Endothelial cell of umbilical vein (primary cell): Measurements from ENCODE around the gene TMEM135. TPM values are rescaled to one million over a fixed set of nuclear protein-coding genes. Genes with fewer than 3 reads are reported as not detected.

Source experiments
- BruUV-seq: library from RNA; stranded (reverse); fragments of 400-500 nt; replicated peaks from 2 replicates; lab custom pipeline; 2021; lab: Mats Ljungman, UMichigan
- CTCF ChIA-PET: fragments of 300-600, 350-600 bp; sonication (Branson Sonifier 250); formaldehyde crosslinking; loops from one replicate; lab custom pipeline; 2021; ENCODE audit warnings: antibody characterized with exemption, inconsistent platforms; lab: Charles Lee
- POLR2A ChIA-PET: fragments of 300-600, 350-600 bp; sonication (Branson Sonifier 250); formaldehyde crosslinking; loops from one replicate; lab custom pipeline; 2021; ENCODE audit warnings: antibody characterized with exemption, inconsistent platforms; lab: Charles Lee
- DNase-seq: peaks from one replicate; pipeline ENCODE4 v3.0.0-alpha.2; 2011; ENCODE audit warnings: low read depth, low spot score
- FAIRE-seq: peaks from 2 replicates; lab custom pipeline; 2011; peaks lifted over from hg19 to GRCh38; lab: Jason Lieb, UNC
- H2AFZ ChIP-seq: 2 replicates; pipeline ENCODE4 v1.6.0; 2012; ENCODE audit warnings: low read depth, low read length, control low read depth, inconsistent platforms
- H3K27ac ChIP-seq: 2 replicates; pipeline ENCODE4 v1.5.1; 2011; ENCODE audit warnings: low read depth, mild to moderate bottlenecking, control low read depth, low read length, moderate library complexity; ENCODE audit not compliant: insufficient read depth
- H3K27me3 ChIP-seq, 2 experiments: 2 replicates each; pipeline versions ENCODE4 v1.6.0 to v1.6.1; 2011; ENCODE audit warnings: low read length in 2 of 2, mixed read lengths in 1 of 2; ENCODE audit not compliant: control insufficient read depth in 2 of 2, insufficient read depth in 2 of 2
- H3K36me3 ChIP-seq, 2 experiments: 2 replicates in 1 of 2; 3 replicates in 1 of 2; pipeline ENCODE4 v1.5.1; 2011; ENCODE audit warnings: low read length in 2 of 2, mild to moderate bottlenecking in 1 of 2, moderate library complexity in 1 of 2; ENCODE audit not compliant: control insufficient read depth in 2 of 2, insufficient read depth in 2 of 2; ENCODE audit errors: extremely low read depth in 1 of 2
- H3K4me1 ChIP-seq: 3 replicates; pipeline ENCODE4 v1.5.1; 2011; ENCODE audit warnings: mild to moderate bottlenecking, low read length; ENCODE audit not compliant: control insufficient read depth, insufficient read depth; ENCODE audit errors: extremely low read depth
- H3K4me2 ChIP-seq: 2 replicates; pipeline ENCODE4 v1.6.1; 2011; ENCODE audit warnings: low read length, control low read depth, mixed read lengths; ENCODE audit not compliant: insufficient read depth
- H3K4me3 ChIP-seq, 3 experiments: fragments of 200-600 bp in 1 of 3; sonication (generic), shearing (Covaris generic) in 1 of 3; replicated peaks in 1 of 3; 2 replicates each; pipeline ENCODE4 v1.5.1; 2011 to 2016; ENCODE audit warnings: control low read depth in 3 of 3, low read length in 3 of 3, mild to moderate bottlenecking in 2 of 3, inconsistent platforms in 1 of 3, low read depth in 1 of 3, moderate library complexity in 1 of 3; ENCODE audit not compliant: insufficient read depth in 1 of 3
- H3K79me2 ChIP-seq: 2 replicates; pipeline ENCODE4 v1.6.0; 2012; ENCODE audit warnings: low read length, inconsistent platforms; ENCODE audit not compliant: control insufficient read depth, insufficient read depth
- H3K9ac ChIP-seq: replicated peaks from 2 replicates; pipeline ENCODE3; 2011; ENCODE audit warnings: low read length, control low read depth; ENCODE audit not compliant: insufficient read depth; ENCODE audit errors: extremely low read depth
- H3K9me1 ChIP-seq: replicated peaks from 3 replicates; pipeline ENCODE4 v1.6.0; 2011; ENCODE audit warnings: mild to moderate bottlenecking, low read length; ENCODE audit not compliant: control insufficient read depth, insufficient read depth; ENCODE audit errors: extremely low read depth
- H3K9me3 ChIP-seq: replicated peaks from 2 replicates; pipeline ENCODE4 v1.5.1; 2012; ENCODE audit warnings: low read length, inconsistent platforms; ENCODE audit not compliant: control insufficient read depth, insufficient read depth
- H4K20me1 ChIP-seq: replicated peaks from 2 replicates; pipeline ENCODE3; 2011; ENCODE audit warnings: mild to moderate bottlenecking, low read length; ENCODE audit not compliant: control insufficient read depth, insufficient read depth; ENCODE audit errors: extremely low read depth
- EZH2 ChIP-seq: IDR thresholded peaks from 2 replicates; pipeline ENCODE4 v1.6.1; 2012; ENCODE audit warnings: borderline replicate concordance, low read depth, mild to moderate bottlenecking, moderate library complexity, low read length, inconsistent platforms; ENCODE audit not compliant: severe bottlenecking
- FOS ChIP-seq: IDR thresholded peaks from 2 replicates; pipeline ENCODE4 v1.6.1; 2011; ENCODE audit warnings: mild to moderate bottlenecking, low read length, moderate library complexity, borderline replicate concordance; ENCODE audit not compliant: insufficient read depth
- GATA2 ChIP-seq: IDR thresholded peaks from 2 replicates; pipeline ENCODE4 v1.7.0; 2011; ENCODE audit warnings: low read depth, mild to moderate bottlenecking, moderate library complexity, mixed read lengths, low read length; ENCODE audit not compliant: insufficient read length, insufficient read depth
- JUN ChIP-seq: IDR thresholded peaks from 2 replicates; pipeline ENCODE4 v1.6.1; 2011; ENCODE audit warnings: borderline replicate concordance, low read depth; ENCODE audit not compliant: insufficient read length, insufficient read depth
- MYC ChIP-seq: IDR thresholded peaks from one replicate; pipeline ENCODE4 v1.6.1; 2011; ENCODE audit warnings: mild to moderate bottlenecking, low read depth, low read length
- POLR2A ChIP-seq: IDR thresholded peaks from 2 replicates; pipeline ENCODE4 v1.6.1; 2012; ENCODE audit warnings: low read depth, mild to moderate bottlenecking, control low read depth, low read length
- POLR2AphosphoS5 ChIP-seq: IDR thresholded peaks from 2 replicates; pipeline ENCODE4 v1.6.1; 2012; ENCODE audit warnings: low read depth, mild to moderate bottlenecking, control low read depth, low read length, moderate library complexity; ENCODE audit not compliant: insufficient read depth
- dilution Hi-C: fragments of 300-500 bp; cut with MboI; formaldehyde crosslinking; loops from one replicate; pipeline ENCODE4 v1.15.0; 2019; ENCODE audit warnings: low sequenced_read_pairs; ENCODE audit not compliant: extremely low pct_ligation_motif_present
- intact Hi-C: fragments of 100-400 bp; cut with micrococcal nuclease; formaldehyde crosslinking; loops from one replicate; pipeline ENCODE4 v1.10.0; 2022
- polyA plus RNA-seq, 4 experiments: library from polyadenylated mRNA; depleted of rRNA in 3 of 4; stranded (reverse) in 3 of 4; unstranded in 1 of 4; fragments of >200 nt; gene quantifications; 2 replicates each; pipeline versions ENCODE4 v1.2.1 to v1.2.3, GENCODE V29; 2011 to 2012; ENCODE audit warnings: missing spikeins in 1 of 4
- total RNA-seq: library from RNA; stranded (reverse); gene quantifications from 2 replicates; pipeline ENCODE4 v1.2.3, GENCODE V29; 2021
- TF ChIP-seq, protein P1 (sequence below): IDR thresholded peaks from 2 replicates; pipeline ENCODE4 v1.6.1; 2011; ENCODE audit not compliant: insufficient read depth, insufficient read length
- TF ChIP-seq, protein P2 (sequence below), 2 donors: IDR thresholded peaks; 1 replicate in 1 of 2; 2 replicates in 1 of 2; pipeline ENCODE4 v1.5.1; 2011; ENCODE audit warnings: low read length in 2 of 2, mild to moderate bottlenecking in 2 of 2, moderate library complexity in 2 of 2, control low read depth in 1 of 2, inconsistent platforms in 1 of 2, low read depth in 1 of 2; ENCODE audit not compliant: insufficient read depth in 1 of 2; ENCODE audit errors: extremely low read depth in 1 of 2

The TMEM135 gene
- total and polyA plus RNA-seq, 2 donors (not counting 3 experiments of a cell fraction or from before 2014, with no cell fraction given): 12.3 to 33.2 TPM

DNA sequence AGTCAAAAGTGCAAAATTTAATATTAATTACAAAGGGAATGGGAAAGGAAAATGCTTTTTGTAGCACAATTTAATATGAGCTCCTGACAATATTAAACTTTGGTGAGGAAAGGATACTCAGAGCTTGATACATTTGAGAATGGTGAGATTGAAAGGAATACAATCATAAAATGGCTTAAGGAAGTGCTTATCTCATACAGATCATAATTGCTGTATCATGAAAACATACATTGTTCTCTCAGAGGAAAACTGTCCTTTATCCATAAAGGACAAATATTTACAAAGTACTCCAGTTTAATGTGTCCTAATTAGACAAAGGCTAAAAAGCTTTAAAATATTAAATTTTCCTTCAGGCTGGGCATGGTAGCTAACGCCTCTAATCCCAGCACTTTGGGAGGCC, 260.4 kb downstream of the TMEM135 start:
- Histone ChIP-seq H3K4me1 (peaks cover 7% of the 10 kb centered on the region), H4K20me1 (no peaks in the 10 kb centered on the region), H3K4me2 (no peak overlapping the region), H3K4me3 (no peak overlapping the region), H3K79me2 (no peaks in the 10 kb centered on the region), H3K27me3 (no peaks in the 10 kb centered on the region), H3K9me1 (no peaks in the 10 kb centered on the region), H3K9me3 (no peaks in the 10 kb centered on the region), H3K36me3 (no peaks in the 10 kb centered on the region), H3K9ac (no peak overlapping the region), H3K27ac (no peak overlapping the region), H2AFZ (no peak overlapping the region)
- BruUV-seq: no TSS peak
- intact Hi-C loops: no loop called here
- POLR2A ChIA-PET: no interaction called here
- CTCF ChIA-PET: interaction anchor here (1.4 kb wide), 1 partner anchor 201 kb away, joined by 5 read pairs; no protein-coding TSS in a partner anchor
- no peak for TF ChIP-seq POLR2A
- TF ChIP-seq POLR2AphosphoS5: no peak
- TF ChIP-seq GATA2: no peak
- TF ChIP-seq FOS: no peak
- no peak for TF ChIP-seq MYC
- no peak for TF ChIP-seq EZH2
- TF ChIP-seq JUN: no peak
- TF ChIP-seq, protein P1, sequence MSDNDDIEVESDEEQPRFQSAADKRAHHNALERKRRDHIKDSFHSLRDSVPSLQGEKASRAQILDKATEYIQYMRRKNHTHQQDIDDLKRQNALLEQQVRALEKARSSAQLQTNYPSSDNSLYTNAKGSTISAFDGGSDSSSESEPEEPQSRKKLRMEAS: no peak
- TF ChIP-seq, protein P2, sequence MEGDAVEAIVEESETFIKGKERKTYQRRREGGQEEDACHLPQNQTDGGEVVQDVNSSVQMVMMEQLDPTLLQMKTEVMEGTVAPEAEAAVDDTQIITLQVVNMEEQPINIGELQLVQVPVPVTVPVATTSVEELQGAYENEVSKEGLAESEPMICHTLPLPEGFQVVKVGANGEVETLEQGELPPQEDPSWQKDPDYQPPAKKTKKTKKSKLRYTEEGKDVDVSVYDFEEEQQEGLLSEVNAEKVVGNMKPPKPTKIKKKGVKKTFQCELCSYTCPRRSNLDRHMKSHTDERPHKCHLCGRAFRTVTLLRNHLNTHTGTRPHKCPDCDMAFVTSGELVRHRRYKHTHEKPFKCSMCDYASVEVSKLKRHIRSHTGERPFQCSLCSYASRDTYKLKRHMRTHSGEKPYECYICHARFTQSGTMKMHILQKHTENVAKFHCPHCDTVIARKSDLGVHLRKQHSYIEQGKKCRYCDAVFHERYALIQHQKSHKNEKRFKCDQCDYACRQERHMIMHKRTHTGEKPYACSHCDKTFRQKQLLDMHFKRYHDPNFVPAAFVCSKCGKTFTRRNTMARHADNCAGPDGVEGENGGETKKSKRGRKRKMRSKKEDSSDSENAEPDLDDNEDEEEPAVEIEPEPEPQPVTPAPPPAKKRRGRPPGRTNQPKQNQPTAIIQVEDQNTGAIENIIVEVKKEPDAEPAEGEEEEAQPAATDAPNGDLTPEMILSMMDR (IDR thresholded peaks at IDR 0.05; ENCODE audit: extremely low read depth in 1 of 2, insufficient read depth in 1 of 2, low read depth in 1 of 2, low read length in 2 of 2): no peak
- DNase-seq: peak; percentile 14
- no peak for FAIRE-seq
- dilution Hi-C loops: no loop called here
